Activated naive CD4-positive, alpha-beta T cell treated with anti-CD3 and anti-CD28 coated beads, Interleukin-2, amount 50 U/mL, for 72 hours (primary cell): ENCODE results near the gene OPRL1. TPM values are rescaled to one million over a fixed set of nuclear protein-coding genes. Genes with fewer than 3 reads are reported as not detected.

Experiments used
- ATAC-seq, 2 donors: fragments of 150-1000 bp; cut with Tn5 transposase; 2 replicates each; pipeline ENCODE4 v1.10.0; 2021; ENCODE audit warnings: mild to moderate bottlenecking in 2 of 2, moderate library complexity in 2 of 2
- DNase-seq, 2 donors: peaks; one replicate each; pipeline ENCODE4 v3.0.0; 2021 to 2022; ENCODE audit warnings: low spot score in 2 of 2
- H3K27ac Mint-ChIP-seq, 2 donors: one replicate each; pipeline ENCODE4 v1.8.0; 2022; ENCODE audit warnings: mild to moderate bottlenecking in 2 of 2, mixed read lengths in 2 of 2
- H3K36me3 Mint-ChIP-seq, 2 donors: one replicate each; pipeline ENCODE4 v1.8.0; 2022; ENCODE audit warnings: mixed read lengths in 2 of 2
- H3K9me3 Mint-ChIP-seq, 2 donors: one replicate each; pipeline ENCODE4 v1.8.0; 2022; ENCODE audit warnings: mixed read lengths in 2 of 2
- total RNA-seq, 2 donors: library from RNA; stranded (reverse); gene quantifications; one replicate each; pipeline ENCODE4 v1.2.3, GENCODE V29; 2022

The OPRL1 gene
- total RNA-seq, 2 donors from 2014 or later: 0.32 to 1.2 TPM

GRCh38 chr20:64064145-64064698 is 15.7 kb upstream of the OPRL1 start:
- no peaks in the 10 kb centered on the region for H3K36me3 Mint-ChIP-seq
- ATAC-seq: no peak
- H3K27ac Mint-ChIP-seq: peak overlapping the region; percentile 66 to 93
- no peak for DNase-seq
- H3K9me3 Mint-ChIP-seq: no peaks in the 10 kb centered on the region

- peak overlapping the region; percentile 73 to 87 for H3K27ac Mint-ChIP-seq
- H3K9me3 Mint-ChIP-seq: no peaks in the 10 kb centered on the region
- DNase-seq (no peak), ATAC-seq (no peak)
- H3K36me3 Mint-ChIP-seq: no peaks in the 10 kb centered on the region
Measured at GRCh38 chr20:64065062-64065973, 14.6 kb upstream of the OPRL1 start.

- peak; percentile 64 to 77 for ATAC-seq
- peak; percentile 64 to 81 for DNase-seq
- Mint-ChIP-seq H3K9me3 (no peaks in the 10 kb centered on the region), H3K27ac (peak overlapping the region; percentile 73 to 87), H3K36me3 (no peaks in the 10 kb centered on the region)
Measured at GRCh38 chr20:64065974-64066343, 13.9 kb upstream of the OPRL1 start.

- ATAC-seq (no peak), DNase-seq (no peak)
- no peaks in the 10 kb centered on the region for H3K36me3 Mint-ChIP-seq
- H3K27ac Mint-ChIP-seq: peak overlapping the region; percentile 50 to 72
- no peaks in the 10 kb centered on the region for H3K9me3 Mint-ChIP-seq
Measured at GRCh38 chr20:64067005-64067632, 12.8 kb upstream of the OPRL1 start.

GRCh38 chr20:64067733-64068307 is 12.1 kb upstream of the OPRL1 start:
- Mint-ChIP-seq H3K27ac (peak overlapping the region in 1 of 2 donors; percentile 82), H3K36me3 (no peaks in the 10 kb centered on the region), H3K9me3 (no peaks in the 10 kb centered on the region)
- no peak for DNase-seq
- no peak for ATAC-seq

GRCh38 chr20:64068386-64069208 is 11.3 kb upstream of the OPRL1 start:
- ATAC-seq (no peak), DNase-seq (no peak)
- H3K27ac Mint-ChIP-seq: peak overlapping the region in 1 of 2 donors; percentile 44
- H3K36me3 Mint-ChIP-seq: no peaks in the 10 kb centered on the region
- H3K9me3 Mint-ChIP-seq: no peaks in the 10 kb centered on the region

- no peaks in the 10 kb centered on the region for H3K9me3 Mint-ChIP-seq
- ATAC-seq (no peak), DNase-seq (no peak)
- H3K27ac Mint-ChIP-seq: no peak overlapping the region
- no peaks in the 10 kb centered on the region for H3K36me3 Mint-ChIP-seq
Measured at GRCh38 chr20:64069209-64069613, 10.7 kb upstream of the OPRL1 start.

- DNase-seq (no peak), ATAC-seq (no peak)
- H3K9me3 Mint-ChIP-seq: no peaks in the 10 kb centered on the region
- no peak overlapping the region for H3K27ac Mint-ChIP-seq
- H3K36me3 Mint-ChIP-seq: no peaks in the 10 kb centered on the region
Measured at GRCh38 chr20:64069614-64070243, 10.2 kb upstream of the OPRL1 start.

- H3K9me3 Mint-ChIP-seq: no peaks in the 10 kb centered on the region
- DNase-seq (no peak), ATAC-seq (no peak)
- H3K27ac Mint-ChIP-seq: peak overlapping the region in 1 of 2 donors; percentile 83
- no peaks in the 10 kb centered on the region for H3K36me3 Mint-ChIP-seq
Measured at GRCh38 chr20:64070244-64070993, 9.5 kb upstream of the OPRL1 start.

- Mint-ChIP-seq H3K36me3 (no peaks in the 10 kb centered on the region), H3K27ac (peak overlapping the region; percentile 29 to 83), H3K9me3 (no peaks in the 10 kb centered on the region)
- DNase-seq (no peak), ATAC-seq (no peak)
Measured at GRCh38 chr20:64071341-64072332, 8.2 kb upstream of the OPRL1 start.

GRCh38 chr20:64072498-64073063 is 7.3 kb upstream of the OPRL1 start:
- Mint-ChIP-seq H3K36me3 (no peaks in the 10 kb centered on the region), H3K27ac (peak overlapping the region in 1 of 2 donors; percentile 83), H3K9me3 (no peaks in the 10 kb centered on the region)
- no peak for DNase-seq
- ATAC-seq: no peak

GRCh38 chr20:64073476-64074183 is 6.3 kb upstream of the OPRL1 start:
- ATAC-seq (no peak), DNase-seq (no peak)
- Mint-ChIP-seq H3K9me3 (no peaks in the 10 kb centered on the region), H3K27ac (peak overlapping the region in 1 of 2 donors; percentile 23), H3K36me3 (no peaks in the 10 kb centered on the region)

- peak overlapping the region in 1 of 2 donors; percentile 23 for H3K27ac Mint-ChIP-seq
- no peaks in the 10 kb centered on the region for H3K9me3 Mint-ChIP-seq
- ATAC-seq (no peak), DNase-seq (no peak)
- peaks cover 4 to 7% of the 10 kb centered on the region in 2 donors for H3K36me3 Mint-ChIP-seq
Measured at GRCh38 chr20:64074184-64074789, 5.6 kb upstream of the OPRL1 start.
